ENCODE data around the gene DCTN5.
"Not testable (repeated sequence)": the region's sequence is repeated elsewhere in the genome, so short reads cannot be mapped to it uniquely, and the experiment has no call there.

The DCTN5 gene

DNA sequence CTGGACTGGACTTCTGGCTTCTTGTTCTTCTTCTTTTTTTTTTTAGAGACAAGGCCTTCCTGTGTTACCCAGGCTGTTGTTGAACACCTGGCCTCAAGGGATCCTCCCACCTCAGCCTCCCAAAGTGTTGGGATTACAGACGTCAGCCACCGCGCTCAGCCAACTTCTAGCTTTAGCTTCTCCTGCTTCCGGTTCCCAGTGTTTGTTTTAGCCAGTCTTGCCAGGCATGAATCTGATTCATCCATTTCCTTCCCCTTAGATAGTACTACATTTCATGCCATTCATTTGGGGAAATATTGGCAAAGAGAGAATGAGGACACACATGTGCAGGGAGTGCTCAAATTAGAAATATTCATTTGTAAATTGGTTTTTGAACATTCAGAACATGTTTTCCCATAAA lies 33.1 kb upstream of the DCTN5 start:
- H3K36me3 ChIP-seq (ENCODE audit: low read length): peaks cover 2% of the 10 kb centered on the region; the same call in 1 of the 2 replicates
- H4K20me1 ChIP-seq (ENCODE audit: low read depth, low read length): no peaks in the 10 kb centered on the region
- no peak overlapping the region for H3K4me3 ChIP-seq (ENCODE audit: insufficient read depth, low read length, poor library complexity, severe bottlenecking)
- no peaks in the 10 kb centered on the region for H3K79me2 ChIP-seq (ENCODE audit: insufficient read depth, low read length)
- H3K9ac ChIP-seq (ENCODE audit: low read length): no peak overlapping the region
- H3F3A ChIP-seq (ENCODE audit: insufficient read depth): no peaks in the 10 kb centered on the region
- no peak overlapping the region for H2AFZ ChIP-seq (ENCODE audit: low read depth, low read length, severe bottlenecking)
- H3K27me3 ChIP-seq (ENCODE audit: low read length): no peaks in the 10 kb centered on the region
- H3K27ac ChIP-seq (ENCODE audit: low read depth, low read length): no peak overlapping the region
- H3K9me2 ChIP-seq (replicated peaks; ENCODE audit: insufficient read depth, low read length): no peaks in the 10 kb centered on the region
- H3K9me3 ChIP-seq (ENCODE audit: insufficient read depth, low read length): no peaks in the 10 kb centered on the region
- TF ChIP-seq EZH2phosphoT487 (conservative IDR thresholded peaks at IDR 0.05; ENCODE audit: low read length): no peak
- TF ChIP-seq, protein P1, sequence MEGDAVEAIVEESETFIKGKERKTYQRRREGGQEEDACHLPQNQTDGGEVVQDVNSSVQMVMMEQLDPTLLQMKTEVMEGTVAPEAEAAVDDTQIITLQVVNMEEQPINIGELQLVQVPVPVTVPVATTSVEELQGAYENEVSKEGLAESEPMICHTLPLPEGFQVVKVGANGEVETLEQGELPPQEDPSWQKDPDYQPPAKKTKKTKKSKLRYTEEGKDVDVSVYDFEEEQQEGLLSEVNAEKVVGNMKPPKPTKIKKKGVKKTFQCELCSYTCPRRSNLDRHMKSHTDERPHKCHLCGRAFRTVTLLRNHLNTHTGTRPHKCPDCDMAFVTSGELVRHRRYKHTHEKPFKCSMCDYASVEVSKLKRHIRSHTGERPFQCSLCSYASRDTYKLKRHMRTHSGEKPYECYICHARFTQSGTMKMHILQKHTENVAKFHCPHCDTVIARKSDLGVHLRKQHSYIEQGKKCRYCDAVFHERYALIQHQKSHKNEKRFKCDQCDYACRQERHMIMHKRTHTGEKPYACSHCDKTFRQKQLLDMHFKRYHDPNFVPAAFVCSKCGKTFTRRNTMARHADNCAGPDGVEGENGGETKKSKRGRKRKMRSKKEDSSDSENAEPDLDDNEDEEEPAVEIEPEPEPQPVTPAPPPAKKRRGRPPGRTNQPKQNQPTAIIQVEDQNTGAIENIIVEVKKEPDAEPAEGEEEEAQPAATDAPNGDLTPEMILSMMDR (IDR thresholded peaks at IDR 0.05; ENCODE audit: insufficient read depth, low read length, poor library complexity, severe bottlenecking): no peak
- H3K4me2 ChIP-seq (ENCODE audit: low read depth, low read length, poor library complexity, severe bottlenecking): no peak overlapping the region

DNA sequence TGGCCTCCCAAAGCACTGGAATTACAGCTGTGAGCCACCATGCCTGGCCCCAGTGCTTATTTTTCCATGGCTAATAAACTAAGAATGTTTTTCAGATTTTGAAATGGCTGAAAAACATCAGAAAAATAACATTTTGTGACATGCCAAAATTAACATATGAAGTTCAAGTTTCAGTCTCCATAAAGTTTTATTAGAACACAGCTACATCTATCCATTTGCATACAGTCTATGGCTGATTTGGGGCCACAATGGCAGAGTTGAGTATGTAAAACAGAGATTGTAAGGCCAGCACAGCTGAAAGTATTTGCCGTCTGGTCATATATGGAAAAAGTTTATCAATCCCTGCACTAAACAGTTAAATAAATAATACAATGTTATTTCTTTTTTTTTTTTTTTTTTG lies 31.3 kb upstream of the DCTN5 start:
- no peaks in the 10 kb centered on the region for H3K36me3 ChIP-seq (ENCODE audit: low read length)
- TF ChIP-seq, protein P1 (IDR thresholded peaks at IDR 0.05; ENCODE audit: insufficient read depth, low read length, poor library complexity, severe bottlenecking): no peak
- TF ChIP-seq EZH2phosphoT487 (conservative IDR thresholded peaks at IDR 0.05; ENCODE audit: low read length): no peak

DNA sequence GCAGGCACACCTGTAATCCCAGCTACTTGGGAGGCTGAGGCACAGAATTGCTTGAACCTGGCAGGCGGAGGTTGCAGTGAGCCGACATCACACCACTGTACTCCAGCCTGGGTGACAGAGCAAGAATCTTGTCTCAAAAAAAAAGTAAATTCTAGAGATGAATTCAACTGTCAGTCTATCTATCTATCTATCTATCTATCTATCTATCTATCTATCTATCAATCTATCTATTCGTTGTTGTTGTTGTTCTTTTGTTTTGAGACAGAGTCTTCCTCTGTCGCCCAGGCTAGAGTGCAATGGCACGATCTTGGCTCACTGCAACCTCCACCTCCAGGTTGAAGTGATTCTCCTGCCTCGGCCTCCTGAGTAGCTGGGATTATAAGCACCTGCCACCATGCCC lies 30.4 kb upstream of the DCTN5 start:
- H3K9me3 ChIP-seq (ENCODE audit: insufficient read depth, low read length); H3K4me3 ChIP-seq (ENCODE audit: insufficient read depth, low read length, poor library complexity, severe bottlenecking); H3K36me3 ChIP-seq (ENCODE audit: low read length); H3K9ac ChIP-seq (ENCODE audit: low read length); H3K4me2 ChIP-seq (ENCODE audit: low read depth, low read length, poor library complexity, severe bottlenecking); H3K27ac ChIP-seq (ENCODE audit: low read depth, low read length); H2AFZ ChIP-seq (ENCODE audit: low read depth, low read length, severe bottlenecking); H3F3A ChIP-seq (ENCODE audit: insufficient read depth); H4K20me1 ChIP-seq (ENCODE audit: low read depth, low read length); H3K79me2 ChIP-seq (ENCODE audit: insufficient read depth, low read length); H3K9me2 ChIP-seq (replicated peaks; ENCODE audit: insufficient read depth, low read length); H3K27me3 ChIP-seq (ENCODE audit: low read length): not testable (repeated sequence)

More for the DNA sequence above, 31.3 kb upstream of the DCTN5 start:
- no peak overlapping the region for H3K4me2 ChIP-seq (ENCODE audit: low read depth, low read length, poor library complexity, severe bottlenecking)
- H3K27me3 ChIP-seq (ENCODE audit: low read length): no peaks in the 10 kb centered on the region
- no peak overlapping the region for H3K4me3 ChIP-seq (ENCODE audit: insufficient read depth, low read length, poor library complexity, severe bottlenecking)
- H3K79me2 ChIP-seq (ENCODE audit: insufficient read depth, low read length): no peaks in the 10 kb centered on the region
- H3K9me2 ChIP-seq (replicated peaks; ENCODE audit: insufficient read depth, low read length): no peaks in the 10 kb centered on the region
- no peaks in the 10 kb centered on the region for H3F3A ChIP-seq (ENCODE audit: insufficient read depth)
- no peak overlapping the region for H3K27ac ChIP-seq (ENCODE audit: low read depth, low read length)
- H2AFZ ChIP-seq (ENCODE audit: low read depth, low read length, severe bottlenecking): no peak overlapping the region
- no peaks in the 10 kb centered on the region for H3K9me3 ChIP-seq (ENCODE audit: insufficient read depth, low read length)
- H4K20me1 ChIP-seq (ENCODE audit: low read depth, low read length): no peaks in the 10 kb centered on the region
- H3K9ac ChIP-seq (ENCODE audit: low read length): no peak overlapping the region

DNA sequence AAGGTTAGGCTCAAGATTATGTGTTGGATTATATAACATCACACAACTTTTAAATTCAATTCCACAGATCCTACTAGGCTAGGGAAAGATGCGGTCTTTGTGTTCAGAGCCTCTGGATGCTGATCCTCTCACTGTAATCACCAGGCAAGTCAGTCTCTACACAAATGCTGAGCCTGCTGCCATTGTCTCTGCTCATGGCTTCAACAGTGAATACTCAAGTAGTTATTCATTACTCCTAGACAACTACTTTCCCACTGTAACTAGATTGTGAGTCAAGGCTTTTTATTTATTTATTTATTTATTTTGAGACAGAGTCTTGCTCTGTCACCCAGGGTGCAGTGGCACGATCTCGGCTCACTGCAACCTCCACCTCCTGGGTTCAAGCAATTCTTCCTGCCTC lies 29.3 kb upstream of the DCTN5 start:
- Histone ChIP-seq H3K79me2 (ENCODE audit: insufficient read depth, low read length) (no peaks in the 10 kb centered on the region), H3F3A (ENCODE audit: insufficient read depth) (no peaks in the 10 kb centered on the region), H3K36me3 (ENCODE audit: low read length) (no peaks in the 10 kb centered on the region; the same call in 1 of the 2 replicates), H3K27me3 (ENCODE audit: low read length) (no peaks in the 10 kb centered on the region), H3K4me3 (ENCODE audit: insufficient read depth, low read length, poor library complexity, severe bottlenecking) (no peak overlapping the region), H3K4me2 (ENCODE audit: low read depth, low read length, poor library complexity, severe bottlenecking) (no peak overlapping the region), H3K9me3 (ENCODE audit: insufficient read depth, low read length) (no peaks in the 10 kb centered on the region), H4K20me1 (ENCODE audit: low read depth, low read length) (no peaks in the 10 kb centered on the region), H3K9me2 (replicated peaks; ENCODE audit: insufficient read depth, low read length) (no peaks in the 10 kb centered on the region), H2AFZ (ENCODE audit: low read depth, low read length, severe bottlenecking) (no peak overlapping the region), H3K9ac (ENCODE audit: low read length) (no peak overlapping the region), H3K27ac (ENCODE audit: low read depth, low read length) (no peak overlapping the region)
- TF ChIP-seq, protein P1 (IDR thresholded peaks at IDR 0.05; ENCODE audit: insufficient read depth, low read length, poor library complexity, severe bottlenecking): no peak
- no peak for TF ChIP-seq EZH2phosphoT487 (conservative IDR thresholded peaks at IDR 0.05; ENCODE audit: low read length)
